Measurements from ENCODE around the gene LRP6.
A peak's percentile ranks its signal among the peaks of the same experiment; 100 is the strongest.

Gene LRP6

DNA sequence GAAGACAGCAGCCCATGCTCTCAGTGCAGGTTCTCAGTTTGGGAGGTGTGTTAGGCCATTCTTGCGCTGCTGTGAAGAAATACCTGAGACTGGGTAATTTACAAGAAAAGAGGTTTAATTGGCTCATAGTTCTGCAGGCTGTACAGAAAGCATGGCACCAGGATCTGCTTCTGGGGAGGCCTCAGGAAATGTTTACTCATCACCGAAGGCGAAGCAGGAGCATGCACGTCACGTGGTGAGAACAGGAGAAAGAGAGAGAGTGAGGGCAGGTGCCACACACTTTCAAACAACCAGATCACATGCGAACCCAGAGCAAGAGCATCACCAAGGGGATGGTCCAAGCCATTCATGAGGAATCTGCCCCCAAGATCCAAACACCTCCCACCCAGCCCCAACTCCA lies 9.0 kb upstream of the LRP6 start:
- no peak overlapping the region for H3K27ac ChIP-seq
- TF ChIP-seq, protein P1, sequence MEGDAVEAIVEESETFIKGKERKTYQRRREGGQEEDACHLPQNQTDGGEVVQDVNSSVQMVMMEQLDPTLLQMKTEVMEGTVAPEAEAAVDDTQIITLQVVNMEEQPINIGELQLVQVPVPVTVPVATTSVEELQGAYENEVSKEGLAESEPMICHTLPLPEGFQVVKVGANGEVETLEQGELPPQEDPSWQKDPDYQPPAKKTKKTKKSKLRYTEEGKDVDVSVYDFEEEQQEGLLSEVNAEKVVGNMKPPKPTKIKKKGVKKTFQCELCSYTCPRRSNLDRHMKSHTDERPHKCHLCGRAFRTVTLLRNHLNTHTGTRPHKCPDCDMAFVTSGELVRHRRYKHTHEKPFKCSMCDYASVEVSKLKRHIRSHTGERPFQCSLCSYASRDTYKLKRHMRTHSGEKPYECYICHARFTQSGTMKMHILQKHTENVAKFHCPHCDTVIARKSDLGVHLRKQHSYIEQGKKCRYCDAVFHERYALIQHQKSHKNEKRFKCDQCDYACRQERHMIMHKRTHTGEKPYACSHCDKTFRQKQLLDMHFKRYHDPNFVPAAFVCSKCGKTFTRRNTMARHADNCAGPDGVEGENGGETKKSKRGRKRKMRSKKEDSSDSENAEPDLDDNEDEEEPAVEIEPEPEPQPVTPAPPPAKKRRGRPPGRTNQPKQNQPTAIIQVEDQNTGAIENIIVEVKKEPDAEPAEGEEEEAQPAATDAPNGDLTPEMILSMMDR (conservative IDR thresholded peaks at IDR 0.05) = no peak

DNA sequence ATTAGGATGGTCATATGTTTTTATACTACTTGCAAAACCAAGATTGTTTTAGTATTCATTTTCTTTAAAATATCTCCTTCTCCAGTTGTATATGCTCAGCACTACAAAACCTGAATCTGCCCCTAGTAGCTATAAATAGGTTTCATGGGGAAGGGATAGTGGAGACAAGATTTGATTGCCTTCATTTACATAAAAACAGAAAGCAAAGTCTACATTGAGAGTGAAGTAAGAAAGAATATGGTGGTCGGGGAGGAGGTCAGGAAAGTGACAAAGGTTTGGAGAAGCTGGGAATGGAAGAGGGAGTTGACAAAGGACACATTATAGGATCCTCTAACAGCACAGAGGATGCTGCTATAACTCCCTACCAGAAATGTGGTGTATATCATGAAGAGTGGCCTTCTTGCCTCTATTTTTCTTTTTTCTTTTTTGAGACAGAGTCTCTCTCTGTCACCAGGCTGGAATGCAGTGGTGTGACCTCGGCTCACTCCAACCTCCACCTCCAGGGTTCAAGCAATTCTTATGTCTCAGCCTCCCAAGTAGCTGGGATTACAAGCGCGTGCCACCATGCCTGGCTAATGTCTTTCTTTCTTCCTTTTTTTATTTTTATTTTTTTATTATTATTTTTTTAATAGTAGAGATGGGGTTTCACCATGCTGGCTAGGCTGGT lies 6.6 kb upstream of the LRP6 start:
- TF ChIP-seq, protein P1 (conservative IDR thresholded peaks at IDR 0.05) = no peak
- no peak overlapping the region for H3K27ac ChIP-seq

DNA sequence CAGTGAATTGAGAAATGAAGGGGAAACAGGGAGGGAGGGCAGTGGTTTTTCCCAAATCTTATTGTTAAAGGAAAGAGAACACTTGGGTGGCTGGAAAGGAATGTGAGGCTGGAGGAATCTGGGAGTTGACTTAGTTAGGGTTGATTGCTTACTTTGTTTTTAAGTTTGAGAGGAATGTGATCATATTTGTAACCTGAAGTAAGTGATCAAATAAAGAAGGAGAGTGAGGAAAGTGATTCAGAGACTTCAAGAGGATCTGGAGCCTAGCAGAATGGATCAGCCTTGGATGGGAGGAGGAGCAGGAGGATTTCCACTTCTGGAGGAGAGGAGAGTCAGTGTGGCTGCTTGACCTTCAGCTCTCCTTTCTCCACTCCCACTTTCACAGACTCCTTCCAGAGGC lies 6.0 kb upstream of the LRP6 start:
- H3K27ac ChIP-seq = no peak overlapping the region

DNA sequence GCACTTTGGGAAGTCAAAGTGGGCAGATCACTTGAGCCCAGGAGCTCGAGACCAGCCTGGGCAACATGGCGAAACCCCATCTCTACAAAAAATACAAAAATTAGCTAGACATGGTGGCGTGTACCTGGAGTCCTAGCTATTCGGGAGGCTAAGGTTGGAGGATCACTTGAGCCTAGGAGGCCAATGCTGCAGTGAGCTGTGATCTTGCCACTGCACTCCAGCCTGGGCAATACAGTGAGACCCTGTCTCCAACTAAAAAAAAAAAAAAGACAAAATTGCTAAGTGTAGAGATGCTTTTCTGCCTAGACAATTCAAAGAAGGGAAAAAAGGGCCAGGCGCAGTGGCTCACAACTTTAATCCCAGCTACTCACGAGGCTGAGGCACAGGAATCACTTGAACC lies 3.4 kb upstream of the LRP6 start:
- no peak overlapping the region for H3K27ac ChIP-seq
- TF ChIP-seq, protein P1 (conservative IDR thresholded peaks at IDR 0.05) = no peak

More for the DNA sequence above, 6.0 kb upstream of the LRP6 start:
- TF ChIP-seq, protein P1 (conservative IDR thresholded peaks at IDR 0.05) = no peak

DNA sequence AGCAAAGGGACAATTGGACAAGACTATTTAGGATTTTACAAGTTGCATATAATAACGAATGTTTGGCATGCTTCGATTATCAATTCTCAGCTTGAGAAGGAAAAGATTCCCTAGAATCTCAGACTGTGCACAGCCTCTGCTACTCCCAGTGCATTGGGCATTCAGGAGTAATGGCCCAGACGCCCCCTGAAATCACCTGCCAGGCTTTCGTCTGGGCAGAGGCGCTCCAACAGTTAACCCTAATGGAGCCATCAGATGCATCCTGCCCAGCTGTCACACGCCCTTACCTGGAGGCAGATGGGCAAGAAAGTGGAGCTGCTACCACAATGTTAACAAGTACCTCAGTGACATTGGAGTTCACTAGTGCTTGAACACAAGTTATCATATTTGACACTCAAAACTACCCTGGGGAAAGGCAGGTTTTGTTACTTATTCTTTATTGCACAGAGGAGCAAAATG lies 927 bp upstream of the LRP6 start:
- peak overlapping the region; percentile 98 for H3K27ac ChIP-seq

DNA sequence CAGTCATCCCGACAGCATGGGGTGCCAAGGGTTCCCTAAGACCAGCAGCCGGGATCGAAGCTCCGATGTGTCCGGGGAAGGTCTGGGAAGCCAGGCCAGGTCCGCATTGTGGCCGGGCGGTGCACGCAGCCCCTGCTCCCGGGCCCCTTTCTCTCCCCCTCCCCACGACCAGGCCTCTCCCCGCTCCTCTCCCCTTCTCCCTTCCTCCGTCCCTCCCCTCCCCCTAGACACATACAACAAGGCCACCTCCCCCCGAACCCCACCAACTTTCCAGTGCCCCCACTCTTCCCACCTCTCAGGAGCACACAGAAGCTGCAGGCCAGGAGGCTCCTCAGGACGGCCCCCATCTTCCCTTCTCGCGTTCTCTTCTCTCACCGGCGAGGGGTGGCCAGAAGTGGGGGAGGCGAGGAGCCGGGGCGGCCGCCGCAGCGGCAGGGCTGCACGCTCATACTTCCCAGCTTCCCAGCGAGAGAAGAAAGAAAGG lies 413 bp downstream of the LRP6 start:
- TF ChIP-seq, protein P1 (conservative IDR thresholded peaks at IDR 0.05) = no peak
- H3K27ac ChIP-seq = peak overlapping the region; percentile 98

More for the DNA sequence above, 927 bp upstream of the LRP6 start:
- TF ChIP-seq, protein P1 (conservative IDR thresholded peaks at IDR 0.05) = no peak

DNA sequence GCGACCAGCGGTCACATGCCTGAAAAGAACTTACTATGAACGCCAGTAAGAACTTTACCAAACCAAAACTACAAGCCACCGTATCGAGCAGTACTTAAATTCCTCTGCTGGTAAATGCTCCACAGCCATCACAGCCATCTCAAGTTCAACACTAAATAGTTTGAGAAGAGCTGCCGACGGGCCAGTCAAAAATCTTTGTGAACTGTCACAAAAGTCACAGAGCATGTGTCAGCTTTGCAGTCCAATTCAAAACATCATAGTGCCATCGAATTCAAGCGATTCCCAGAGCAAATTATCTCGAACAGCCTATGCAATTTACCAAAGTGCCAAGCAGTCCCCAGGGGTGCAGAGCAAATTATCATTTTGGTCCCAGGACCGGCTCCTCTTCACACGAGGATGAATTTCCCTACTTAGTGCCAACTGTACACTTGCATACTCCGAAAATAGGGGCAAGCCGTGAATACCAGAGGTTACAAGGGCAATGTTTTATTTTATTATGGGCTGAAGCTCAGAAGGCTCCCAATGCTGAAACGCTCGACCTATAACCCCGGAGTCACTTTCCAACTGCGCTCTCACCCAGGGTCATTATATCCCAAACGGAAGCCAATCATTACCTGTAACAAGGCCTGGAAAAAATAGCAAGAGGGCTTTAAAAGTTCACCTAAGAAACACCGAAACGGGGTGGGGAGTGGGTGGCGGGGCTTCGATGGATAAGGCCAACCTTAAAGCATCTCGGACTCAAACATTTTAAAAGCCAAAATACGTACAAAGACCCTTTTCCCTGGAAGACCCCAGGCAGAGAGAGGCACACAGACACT lies 1.1 kb downstream of the LRP6 start:
- peak overlapping the region; percentile 98 for H3K27ac ChIP-seq
- TF ChIP-seq, protein P1 (conservative IDR thresholded peaks at IDR 0.05) = no peak

Measured in VCaP (cell line).